Endodermal cell (in vitro differentiated cells): Measurements from ENCODE around the gene COL11A1. TPM values are rescaled to one million over a fixed set of nuclear protein-coding genes. Genes with fewer than 3 reads are reported as not detected.

Experiments
- DNase-seq: peaks from one replicate; pipeline ENCODE4 v3.0.0-alpha.2; 2017
- H3K27ac ChIP-seq: 2 replicates; pipeline ENCODE4 v1.5.1; 2013; ENCODE audit warnings: mild to moderate bottlenecking, low read depth, low read length, moderate library complexity
- H3K27me3 ChIP-seq: 2 replicates; pipeline ENCODE4 v1.6.1; 2013; ENCODE audit warnings: mild to moderate bottlenecking, low read length, moderate library complexity; ENCODE audit not compliant: insufficient read depth, control insufficient read depth, poor library complexity, severe bottlenecking
- H3K36me3 ChIP-seq: 2 replicates; pipeline ENCODE4 v1.7.0; 2013; ENCODE audit warnings: mild to moderate bottlenecking, low read length, moderate library complexity; ENCODE audit not compliant: control insufficient read depth, insufficient read depth
- H3K4me1 ChIP-seq: one replicate; pipeline ENCODE4 v1.7.0; 2013; ENCODE audit warnings: low read length; ENCODE audit not compliant: control insufficient read depth, insufficient read depth
- H3K4me3 ChIP-seq: 2 replicates; pipeline ENCODE4 v1.5.1; 2013; ENCODE audit warnings: mild to moderate bottlenecking, low read length, moderate library complexity
- H3K9ac ChIP-seq: 2 replicates; pipeline ENCODE4 v1.6.1; 2013; ENCODE audit warnings: mild to moderate bottlenecking, low read length, moderate library complexity; ENCODE audit not compliant: poor library complexity, severe bottlenecking; ENCODE audit errors: extremely low read depth
- H3K9me3 ChIP-seq: 2 replicates; pipeline ENCODE4 v1.6.1; 2013; ENCODE audit warnings: mild to moderate bottlenecking, low read length, moderate library complexity; ENCODE audit not compliant: control insufficient read depth
- H3K27ac Mint-ChIP-seq: 2 replicates; pipeline ENCODE4 v1.8.0; 2020; ENCODE audit warnings: mixed read lengths
- H3K27me3 Mint-ChIP-seq: 2 replicates; pipeline ENCODE4 v1.8.0; 2021; ENCODE audit warnings: mild to moderate bottlenecking, mixed read lengths; ENCODE audit not compliant: insufficient read depth
- H3K36me3 Mint-ChIP-seq: 2 replicates; pipeline ENCODE4 v1.8.0; 2020; ENCODE audit warnings: low read depth, mixed read lengths
- H3K4me1 Mint-ChIP-seq: 2 replicates; pipeline ENCODE4 v1.8.0; 2020; ENCODE audit warnings: mixed read lengths
- H3K4me3 Mint-ChIP-seq: 2 replicates; pipeline ENCODE4 v1.8.0; 2020; ENCODE audit warnings: mild to moderate bottlenecking, moderate library complexity, mixed read lengths
- H3K9me3 Mint-ChIP-seq: 2 replicates; pipeline ENCODE4 v1.8.0; 2020; ENCODE audit warnings: mild to moderate bottlenecking, mixed read lengths
- CTCF ChIP-seq: fragments of 200-600 bp; sonication (generic); conservative IDR thresholded peaks from 2 replicates; pipeline ENCODE4 v1.5.0; 2021; ENCODE audit warnings: antibody characterized with exemption, mild to moderate bottlenecking
- WGBS, 2 experiments: methylation state at CpG; one replicate each; pipeline versions ENCODE4 v1.1.5 to v1.1.7; 2013; ENCODE audit warnings: missing lambda C conversion rate in 2 of 2, mixed read lengths in 1 of 2; ENCODE audit not compliant: insufficient coverage in 1 of 2, insufficient read length in 1 of 2; 5-methylcytosine and 5-hydroxymethylcytosine counted together
- total RNA-seq, 2 donors: library from RNA; stranded (reverse); fragmentation: NEBNext Ultra II Directional in 1 of 2; extraction: Animal tissue kit (Norgen Biotek cat#: 25700) in 1 of 2; gene quantifications; 2 replicates in 1 of 2; 3 replicates in 1 of 2; pipeline ENCODE4 v1.2.1, GENCODE V29; 2021

COL11A1 gene
- total RNA-seq, 2 donors from 2014 or later, result 6.7 to 27.5 TPM

GRCh38 chr1:103025858-103026409 lies 82.4 kb downstream of the COL11A1 start:
- TF ChIP-seq CTCF, result no peak
- no peaks in the 10 kb centered on the region for H3K27me3 Mint-ChIP-seq
- Histone ChIP-seq H3K9ac (no peak overlapping the region), H3K27ac (no peak overlapping the region), H3K27me3 (no peaks in the 10 kb centered on the region), H3K9me3 (no peaks in the 10 kb centered on the region), H3K4me1 (no peaks in the 10 kb centered on the region), H3K36me3 (no peaks in the 10 kb centered on the region), H3K4me3 (no peak overlapping the region)
- H3K27ac Mint-ChIP-seq, result no peak overlapping the region
- no peak for DNase-seq
- peaks cover 5% of the 10 kb centered on the region for H3K9me3 Mint-ChIP-seq
- 71 to 77% methylated on average over 4 to 5 of the region's 5 CpGs for WGBS, 2 experiments
- no peak overlapping the region for H3K4me3 Mint-ChIP-seq
- H3K36me3 Mint-ChIP-seq, result no peaks in the 10 kb centered on the region
- H3K4me1 Mint-ChIP-seq, result peaks cover 7% of the 10 kb centered on the region

DNA sequence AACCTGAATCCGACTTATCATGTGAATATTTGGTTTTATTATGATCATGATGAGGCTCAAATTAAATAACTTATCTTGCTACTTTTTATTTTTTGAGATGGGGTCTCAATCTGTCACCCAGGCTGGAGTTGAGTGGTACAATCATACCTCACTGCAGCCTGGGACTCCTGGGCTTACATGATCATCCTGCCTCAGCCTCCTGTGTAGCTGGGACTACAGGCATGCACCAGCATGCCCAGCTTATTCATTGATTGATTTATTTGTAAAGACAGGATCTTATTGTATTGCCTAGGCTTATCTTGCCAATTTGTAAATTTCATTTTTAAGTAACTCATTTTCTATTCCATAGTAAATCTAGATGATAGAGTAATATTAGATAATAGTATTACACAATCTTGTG lies 84.3 kb downstream of the COL11A1 start:
- Histone ChIP-seq H3K4me1 (no peaks in the 10 kb centered on the region), H3K27ac (no peak overlapping the region), H3K9ac (no peak overlapping the region), H3K27me3 (no peaks in the 10 kb centered on the region), H3K4me3 (no peak overlapping the region), H3K36me3 (no peaks in the 10 kb centered on the region), H3K9me3 (no peaks in the 10 kb centered on the region)
- no peak overlapping the region for H3K4me3 Mint-ChIP-seq
- no peak overlapping the region for H3K27ac Mint-ChIP-seq
- H3K9me3 Mint-ChIP-seq, result peaks cover 5% of the 10 kb centered on the region
- peaks cover 7% of the 10 kb centered on the region for H3K4me1 Mint-ChIP-seq
- H3K27me3 Mint-ChIP-seq, result no peaks in the 10 kb centered on the region
- no peaks in the 10 kb centered on the region for H3K36me3 Mint-ChIP-seq
- no peak for TF ChIP-seq CTCF
- WGBS, 2 experiments, result no CpG with 5 or more reads among the region's 1 CpG
- DNase-seq, result no peak

DNA sequence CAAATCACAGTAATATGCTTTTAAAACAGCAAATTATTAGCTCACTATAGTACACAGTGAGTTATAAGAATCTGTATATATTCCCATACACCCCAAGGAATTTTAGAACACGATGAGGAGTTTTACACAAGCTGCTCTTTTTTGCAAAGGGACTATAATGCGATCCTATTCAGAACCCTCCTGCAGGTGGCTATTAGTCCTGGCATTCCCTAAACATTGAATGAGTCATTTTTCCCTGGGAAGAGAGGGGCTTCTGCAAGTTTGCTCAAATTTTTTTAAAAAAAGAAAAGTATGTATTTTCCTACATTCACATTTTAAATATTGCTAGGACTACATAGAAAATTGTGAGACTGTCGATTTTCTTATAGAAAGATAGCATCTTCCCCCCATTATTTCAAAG lies 106.3 kb downstream of the COL11A1 start:
- Histone ChIP-seq H3K9me3 (no peaks in the 10 kb centered on the region), H3K27me3 (no peaks in the 10 kb centered on the region), H3K4me3 (no peak overlapping the region), H3K4me1 (no peaks in the 10 kb centered on the region), H3K27ac (no peak overlapping the region), H3K36me3 (no peaks in the 10 kb centered on the region), H3K9ac (no peak overlapping the region)
- Mint-ChIP-seq H3K4me3 (no peak overlapping the region), H3K9me3 (no peaks in the 10 kb centered on the region), H3K27me3 (no peaks in the 10 kb centered on the region), H3K4me1 (peaks cover 4% of the 10 kb centered on the region), H3K36me3 (no peaks in the 10 kb centered on the region), H3K27ac (no peak overlapping the region)
- WGBS, 2 experiments, result 80 to 100% methylated on average over 1 to 3 of the region's 3 CpGs
- DNase-seq, result no peak
- TF ChIP-seq CTCF, result peak; percentile 57
